GM19324 (cell line): Measurements from ENCODE around the gene EPS8L3.
"Not testable (repeated sequence)": the region's sequence is repeated elsewhere in the genome, so short reads cannot be mapped to it uniquely, and the experiment has no call there.

Experiments used
- ATAC-seq: cut with Tn5 transposase; IDR thresholded peaks from one replicate; pipeline ENCODE4 v1.9.1; 2021; ENCODE audit warnings: mild to moderate bottlenecking, moderate library complexity; ENCODE audit not compliant: unreplicated experiment, low FRiP score

EPS8L3 gene

DNA sequence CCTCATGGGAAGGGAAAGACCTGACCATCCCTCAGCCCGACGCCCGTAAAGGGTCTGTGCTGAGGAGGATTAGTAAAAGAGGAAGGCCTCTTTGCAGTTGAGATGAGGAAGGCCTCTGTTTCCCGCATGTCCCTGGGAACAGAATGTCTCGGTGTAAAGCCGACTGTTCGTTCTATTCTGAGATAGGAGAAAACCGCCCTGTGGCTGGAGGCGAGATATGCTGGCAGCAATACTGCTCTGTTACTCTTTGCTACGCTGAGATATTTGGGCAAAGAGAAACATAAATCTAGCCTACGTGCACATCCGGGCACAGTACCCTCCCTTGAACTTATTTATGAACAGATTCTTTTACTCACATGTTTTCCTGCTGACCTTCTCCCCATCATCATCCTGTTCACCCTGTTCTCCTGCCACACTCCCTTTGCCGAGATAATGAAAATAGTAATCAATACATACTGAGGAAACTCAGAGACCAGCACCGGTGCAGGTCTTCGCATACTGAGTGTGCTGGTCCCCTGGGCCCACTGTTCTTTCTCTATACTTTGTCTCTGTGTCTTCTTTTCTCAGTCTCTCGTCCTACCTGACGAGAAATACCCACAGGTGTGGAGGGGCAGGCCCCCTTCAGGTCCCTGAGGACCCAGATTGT lies 3.4 kb upstream of the EPS8L3 start:
- not testable (repeated sequence) for ATAC-seq

DNA sequence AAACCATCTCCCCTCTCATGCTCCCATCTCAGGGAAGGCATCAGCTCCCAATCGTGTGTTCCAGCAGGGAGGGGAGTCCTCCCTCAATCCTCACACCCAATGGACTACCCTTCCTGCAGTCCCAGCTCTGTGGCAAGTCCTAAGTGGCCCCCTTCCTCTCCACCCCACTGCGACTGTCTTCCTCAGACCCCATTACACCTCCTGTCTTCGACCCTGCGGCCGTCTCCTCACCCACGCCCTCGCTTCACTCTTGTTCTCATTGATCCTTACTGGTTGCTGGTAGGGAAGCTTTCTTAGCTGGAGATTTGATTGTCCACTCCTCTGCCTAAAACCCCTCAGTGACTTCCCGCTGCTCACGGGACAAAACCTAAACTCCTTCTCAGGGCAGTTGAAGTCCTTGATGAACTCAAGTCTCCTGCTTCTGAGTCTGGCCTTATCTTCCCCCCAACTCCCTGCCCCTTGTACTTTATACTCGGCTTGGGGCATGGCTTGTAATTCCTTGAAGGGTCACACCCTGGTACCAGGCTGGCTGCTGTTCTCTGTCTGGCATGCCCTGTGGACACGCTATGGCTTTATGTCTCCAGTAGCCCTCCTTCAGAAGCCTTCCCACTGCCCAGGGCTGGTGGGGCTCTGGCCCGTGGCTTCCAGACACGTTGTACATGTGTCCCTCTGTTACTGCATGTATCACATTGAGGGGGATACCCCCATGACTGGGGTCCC lies 2.3 kb upstream of the EPS8L3 start:
- no peak for ATAC-seq

- no peak for ATAC-seq
Measured at GRCh38 chr1:109765483-109765815, 1.7 kb upstream of the EPS8L3 start.

DNA sequence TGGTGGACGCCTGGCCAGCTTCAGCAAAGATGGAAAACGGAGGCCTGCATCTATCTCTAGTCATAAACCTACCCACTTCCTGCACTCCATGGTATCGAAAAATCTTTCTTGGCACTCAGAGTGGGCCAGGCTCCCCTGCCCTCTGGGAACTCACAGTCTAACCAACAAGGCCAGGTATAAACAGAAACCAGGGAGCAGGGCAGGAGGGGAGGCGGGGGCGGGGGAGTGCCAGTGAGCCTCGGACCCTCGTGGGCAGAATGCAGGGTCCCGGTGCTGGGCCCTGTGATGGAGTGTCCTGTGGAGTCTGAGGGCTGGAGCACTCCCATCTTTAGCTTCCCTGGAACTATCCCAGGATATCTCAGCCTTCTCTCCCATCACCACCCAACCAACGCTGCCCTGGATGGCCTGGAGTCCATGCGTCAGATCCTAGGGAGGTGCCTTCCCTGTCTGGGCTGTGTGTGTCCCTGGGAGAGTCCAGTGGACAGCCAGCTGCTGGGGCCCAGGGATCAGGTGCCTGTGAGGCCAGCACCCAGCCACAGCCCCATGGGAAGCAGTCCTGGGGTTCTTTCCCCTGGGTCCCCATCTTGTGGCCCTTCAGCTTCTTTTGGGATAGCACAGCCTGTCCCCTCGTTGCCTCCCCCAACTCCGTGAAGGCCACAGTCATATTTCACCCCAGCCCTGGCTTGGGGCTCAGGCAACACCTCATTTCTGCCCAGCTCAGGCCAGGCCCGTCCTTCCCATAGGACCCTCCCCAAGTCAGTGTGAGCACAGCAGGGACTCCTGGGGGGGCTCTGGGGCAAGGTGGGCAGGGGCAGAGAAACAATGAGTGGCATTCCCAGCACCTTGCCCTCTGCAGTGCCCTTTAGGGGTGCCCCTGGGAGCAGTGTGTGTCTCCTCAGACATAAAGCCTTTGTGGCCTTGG lies 1.1 kb upstream of the EPS8L3 start:
- no peak for ATAC-seq

- ATAC-seq: no peak
Measured at GRCh38 chr1:109762821-109763645, 690 bp downstream of the EPS8L3 start.

DNA sequence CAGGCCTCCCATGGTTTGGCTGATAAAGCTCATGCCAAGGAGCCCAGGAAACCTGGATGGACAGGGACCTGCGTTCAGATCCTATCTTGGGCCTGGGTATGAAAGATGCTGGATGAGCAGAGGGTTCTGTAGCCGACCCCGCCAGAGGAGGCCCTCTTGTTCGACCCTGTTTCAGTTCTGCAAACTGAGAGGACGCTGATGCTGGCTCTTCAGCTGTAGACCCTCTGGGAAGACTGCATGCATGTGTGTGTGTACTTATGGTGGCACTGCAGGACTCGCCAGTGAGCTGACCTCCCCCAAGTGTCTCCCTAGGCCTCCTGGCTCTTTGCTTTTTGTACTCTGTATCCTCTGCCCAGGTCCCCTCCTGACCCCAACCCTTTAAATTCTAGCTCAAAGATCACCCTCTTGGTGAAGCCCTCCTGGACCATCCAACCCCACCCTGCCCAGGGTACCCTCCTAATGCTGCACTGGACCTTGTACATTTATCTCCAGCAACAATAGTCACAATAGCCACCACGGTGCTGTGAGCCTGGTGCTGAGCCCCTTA lies 1.6 kb downstream of the EPS8L3 start:
- ATAC-seq: no peak

- no peak for ATAC-seq
Measured at GRCh38 chr1:109761227-109762038, 2.3 kb downstream of the EPS8L3 start.

DNA sequence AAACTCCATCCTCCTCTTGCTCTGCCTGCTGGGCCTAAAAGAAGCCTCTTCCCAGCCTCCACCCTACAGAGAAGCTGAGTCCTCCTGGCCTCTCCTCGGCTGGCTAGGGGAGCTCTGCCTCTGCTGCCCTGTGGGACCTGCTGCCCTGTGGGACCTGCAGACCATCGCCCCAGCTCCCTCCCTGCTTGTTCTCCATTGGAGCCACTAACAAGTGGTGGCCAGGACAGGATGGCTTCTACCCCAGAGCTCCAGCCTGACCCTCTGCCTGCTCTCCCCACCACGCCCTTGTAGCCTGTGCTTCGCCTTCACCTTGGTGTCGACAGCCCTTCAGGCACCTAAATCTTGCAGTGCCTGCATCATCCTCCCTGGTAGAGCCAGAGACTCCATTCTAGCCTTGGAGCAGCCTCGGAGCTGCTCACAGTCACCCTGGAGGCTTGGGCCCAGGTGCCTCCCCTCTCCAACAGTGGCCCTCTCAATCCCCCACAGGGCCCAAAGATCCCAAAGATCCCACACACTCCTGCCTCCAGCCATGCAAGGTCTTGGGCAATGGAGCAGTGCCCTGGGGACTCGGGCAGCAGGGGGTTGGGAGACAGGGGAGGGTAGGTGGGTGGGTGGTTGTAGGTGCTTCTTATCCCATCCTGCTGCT lies 3.0 kb downstream of the EPS8L3 start:
- no peak for ATAC-seq

DNA sequence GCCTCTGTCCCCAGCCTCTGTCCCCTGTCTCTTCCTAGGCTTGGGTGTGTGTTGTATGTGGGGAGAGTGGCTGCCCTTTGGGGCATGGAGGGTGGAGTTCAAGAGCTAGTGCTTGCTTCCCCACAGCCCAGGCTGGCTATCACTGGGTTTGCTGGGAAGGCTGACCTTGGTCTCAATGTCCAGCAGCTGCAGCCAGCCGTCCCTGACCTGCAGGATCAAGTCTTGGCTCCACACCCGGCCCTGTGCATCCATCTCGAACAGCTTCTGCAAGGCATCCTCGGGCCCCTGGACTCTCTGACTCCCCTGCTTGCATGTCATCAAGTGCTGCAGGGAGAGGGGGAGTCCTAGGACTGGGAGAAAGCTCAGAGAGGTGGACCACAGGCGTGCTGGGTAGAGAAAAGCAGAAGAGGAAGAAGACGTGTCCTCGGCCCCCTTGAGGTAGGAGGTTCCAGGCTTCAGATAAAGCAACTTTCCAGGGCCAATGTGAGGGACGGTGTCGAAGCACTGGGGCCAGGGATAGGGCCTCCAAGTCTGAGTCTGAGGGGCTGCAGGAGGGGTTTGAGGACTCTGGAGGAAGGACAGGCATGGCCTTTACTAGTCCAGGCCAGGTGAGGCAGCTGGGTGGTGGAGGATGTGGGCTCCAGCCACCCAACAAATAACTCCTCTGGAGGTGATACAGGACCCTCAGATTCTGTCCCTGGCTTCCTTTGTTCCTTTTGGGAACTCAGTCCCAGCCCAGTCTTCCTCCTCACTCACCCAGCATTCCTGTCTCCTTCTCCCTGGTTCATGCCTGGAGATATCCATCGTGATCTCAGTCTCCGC lies 4.0 kb downstream of the EPS8L3 start:
- no peak for ATAC-seq

GRCh38 chr1:109757936-109758786 lies 5.6 kb downstream of the EPS8L3 start:
- no peak for ATAC-seq

- no peak for ATAC-seq
Measured at GRCh38 chr1:109756848-109757521, 6.7 kb downstream of the EPS8L3 start.

- ATAC-seq: not testable (repeated sequence)
Measured at GRCh38 chr1:109756325-109756724, 7.4 kb downstream of the EPS8L3 start.

- ATAC-seq: no peak
Measured at GRCh38 chr1:109754738-109755137, 9.0 kb downstream of the EPS8L3 start.

DNA sequence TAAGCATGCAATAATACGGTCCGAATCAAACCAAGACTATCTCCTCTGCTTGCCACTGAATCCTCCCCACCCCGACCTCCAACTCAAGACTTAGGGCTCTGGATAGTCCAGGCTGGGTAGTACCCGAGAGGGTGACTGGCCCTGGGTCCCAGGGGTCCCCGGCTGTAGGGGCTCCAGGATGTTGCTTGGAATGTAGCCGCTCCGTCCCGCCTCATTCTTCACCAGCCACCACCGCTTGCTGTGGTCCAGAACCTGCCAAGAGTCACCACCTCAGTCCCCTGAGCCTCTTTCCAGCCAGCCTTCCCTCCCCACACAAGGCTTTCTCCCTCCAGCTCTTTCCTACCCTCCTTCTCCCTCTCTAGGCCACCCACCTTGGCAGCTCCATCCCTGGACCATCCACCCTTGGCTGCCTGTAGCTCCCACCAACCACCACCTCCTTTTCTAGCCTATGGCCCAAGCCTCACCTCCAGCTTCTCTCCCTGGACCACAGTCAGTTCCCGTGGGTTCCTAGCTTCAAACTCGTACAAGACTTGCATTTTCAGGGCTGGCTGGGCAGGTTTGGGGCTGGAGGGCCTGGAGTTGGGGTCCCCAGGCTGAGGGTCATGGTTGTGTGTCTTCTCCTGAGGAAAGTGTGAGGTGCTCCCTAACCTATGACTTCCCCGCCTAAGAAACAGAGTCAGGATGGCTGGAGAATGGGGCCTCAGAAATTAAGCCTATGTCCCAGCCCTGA lies 12.0 kb downstream of the EPS8L3 start:
- ATAC-seq: no peak

DNA sequence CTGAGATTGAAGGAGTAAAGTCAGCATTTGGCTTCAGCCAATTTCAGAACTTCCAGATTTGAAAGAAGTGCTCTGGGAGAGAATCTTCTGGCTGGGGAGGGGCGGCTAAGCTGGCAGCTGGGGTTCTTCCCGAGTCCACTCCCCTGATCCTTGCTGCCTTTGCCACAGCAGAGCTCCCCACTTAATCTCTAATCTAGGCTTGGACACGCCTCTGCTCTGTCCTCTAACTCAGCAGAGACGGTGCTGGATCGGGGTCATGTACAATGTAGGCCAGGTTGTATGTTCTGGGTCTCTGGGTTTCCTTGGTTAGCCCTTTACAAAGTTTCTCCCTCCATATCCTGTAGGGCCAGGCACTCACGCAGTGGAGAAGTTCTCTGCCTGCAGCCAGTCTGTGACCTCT lies 12.8 kb downstream of the EPS8L3 start:
- ATAC-seq: no peak
